ENCODE measurements around the gene AK5. TPM values are rescaled to one million over a fixed set of nuclear protein-coding genes. Genes with fewer than 3 reads are reported as not detected.

The AK5 gene
- total and polyA plus RNA-seq, 2 of the 13 experiments (the other 11 are each of a cell fraction or from before 2014, with no cell fraction given): not detected

GRCh38 chr1:77514921-77515776 is 233.3 kb downstream of the AK5 start:
- no peak overlapping the region for H3K27ac ChIP-seq (ENCODE audit: extremely low read length, insufficient read depth, low read length)
- H3K36me3 ChIP-seq (replicated peaks in 1 of 2; ENCODE audit: control insufficient read depth in 1 of 2, insufficient read depth in 2 of 2, low read length in 2 of 2): no peaks in the 10 kb centered on the region
- H3K79me2 ChIP-seq (ENCODE audit: insufficient read depth, low read length): no peaks in the 10 kb centered on the region
- ChIA-PET POLR2A (no interaction called here), CTCF (ENCODE audit: low intra/inter-chr PET ratio, low total read pairs) (no interaction called here)
- peak; percentile 99 for ATAC-seq
- 20% methylated on average over 8 of the region's 10 CpGs for WGBS (ENCODE audit: low lambda C conversion rate)
- H3K27me3 ChIP-seq (ENCODE audit: control insufficient read depth in 1 of 2, insufficient read depth in 2 of 2, low read length in 2 of 2): peaks cover 0 to 12% of the 10 kb centered on the region in 2 experiments; a peak in 1 of 5 replicates
- intact Hi-C loops (cut with micrococcal nuclease; ENCODE audit: unreplicated experiment) (no loop called here), in situ Hi-C loops (cut with HindIII; ENCODE audit: extremely low pct_ligation_motif_present, low pct_unique_long_range_greater_than_20kb) (no loop called here)
- no peak overlapping the region for H2AFZ ChIP-seq (ENCODE audit: low read length)
- no peak overlapping the region for H3K4me3 ChIP-seq (replicated peaks in 1 of 3; ENCODE audit: insufficient read depth in 1 of 3, low read depth in 2 of 3, low read length in 3 of 3)
- FAIRE-seq: no peak
- H3K9ac ChIP-seq (ENCODE audit: insufficient read depth, low read depth, low read length): no peak overlapping the region
- no peaks in the 10 kb centered on the region for H3K4me1 ChIP-seq (ENCODE audit: insufficient read depth, low read length)
- BruUV-seq (replicated peaks): no TSS peak
- no peak overlapping the region for H3K4me2 ChIP-seq (ENCODE audit: low read depth, low read length)
- H4K20me1 ChIP-seq (ENCODE audit: insufficient read depth, low read length): no peaks in the 10 kb centered on the region
- no peaks in the 10 kb centered on the region for H3K9me3 ChIP-seq (ENCODE audit: low read length)
- DNase-seq (ENCODE audit: low spot score): peak; percentile 31
- TF ChIP-seq NFATC3 (CRISPR knock-in tag; IDR thresholded peaks at IDR 0.05) (no peak), ZFX (CRISPR knock-in tag; IDR thresholded peaks at IDR 0.05; ENCODE audit: low read depth) (no peak), ZNF263 (CRISPR knock-in tag; IDR thresholded peaks at IDR 0.05) (peak; percentile 68), ZMYM2 (CRISPR knock-in tag; IDR thresholded peaks at IDR 0.05) (no peak), STAG1 (CRISPR knock-in tag; IDR thresholded peaks at IDR 0.05) (peak; percentile 45; the same call in 1 of the 2 replicates), ZNF615 (CRISPR knock-in tag; IDR thresholded peaks at IDR 0.05; ENCODE audit: borderline replicate concordance) (no peak), CENPT (CRISPR knock-in tag; IDR thresholded peaks at IDR 0.05; ENCODE audit: low read depth) (no peak), ZNF841 (CRISPR knock-in tag; IDR thresholded peaks at IDR 0.05; ENCODE audit: borderline replicate concordance) (no peak), ZNF660 (CRISPR knock-in tag; IDR thresholded peaks at IDR 0.05; ENCODE audit: borderline replicate concordance, low read depth) (no peak), ZNF644 (CRISPR knock-in tag; IDR thresholded peaks at IDR 0.05; ENCODE audit: low read depth) (no peak), ZMYM3 (CRISPR knock-in tag; IDR thresholded peaks at IDR 0.05) (no peak), SPEN (CRISPR knock-in tag; IDR thresholded peaks at IDR 0.05; ENCODE audit: low read depth) (no peak), CERS6 (CRISPR knock-in tag; IDR thresholded peaks at IDR 0.05) (no peak), ATM (IDR thresholded peaks at IDR 0.05; ENCODE audit: borderline replicate concordance) (no peak), ZSCAN20 (CRISPR knock-in tag; IDR thresholded peaks at IDR 0.05; ENCODE audit: borderline replicate concordance) (no peak), SP1 (IDR thresholded peaks at IDR 0.05) (no peak), SP1 (CRISPR knock-in tag; IDR thresholded peaks at IDR 0.05) (no peak), SNAPC2 (CRISPR knock-in tag; IDR thresholded peaks at IDR 0.05) (no peak)
- TF ChIP-seq, protein P1, sequence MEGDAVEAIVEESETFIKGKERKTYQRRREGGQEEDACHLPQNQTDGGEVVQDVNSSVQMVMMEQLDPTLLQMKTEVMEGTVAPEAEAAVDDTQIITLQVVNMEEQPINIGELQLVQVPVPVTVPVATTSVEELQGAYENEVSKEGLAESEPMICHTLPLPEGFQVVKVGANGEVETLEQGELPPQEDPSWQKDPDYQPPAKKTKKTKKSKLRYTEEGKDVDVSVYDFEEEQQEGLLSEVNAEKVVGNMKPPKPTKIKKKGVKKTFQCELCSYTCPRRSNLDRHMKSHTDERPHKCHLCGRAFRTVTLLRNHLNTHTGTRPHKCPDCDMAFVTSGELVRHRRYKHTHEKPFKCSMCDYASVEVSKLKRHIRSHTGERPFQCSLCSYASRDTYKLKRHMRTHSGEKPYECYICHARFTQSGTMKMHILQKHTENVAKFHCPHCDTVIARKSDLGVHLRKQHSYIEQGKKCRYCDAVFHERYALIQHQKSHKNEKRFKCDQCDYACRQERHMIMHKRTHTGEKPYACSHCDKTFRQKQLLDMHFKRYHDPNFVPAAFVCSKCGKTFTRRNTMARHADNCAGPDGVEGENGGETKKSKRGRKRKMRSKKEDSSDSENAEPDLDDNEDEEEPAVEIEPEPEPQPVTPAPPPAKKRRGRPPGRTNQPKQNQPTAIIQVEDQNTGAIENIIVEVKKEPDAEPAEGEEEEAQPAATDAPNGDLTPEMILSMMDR (CRISPR knock-in tag; IDR thresholded peaks at IDR 0.05): peak; percentile 29
- TF ChIP-seq, protein P2, sequence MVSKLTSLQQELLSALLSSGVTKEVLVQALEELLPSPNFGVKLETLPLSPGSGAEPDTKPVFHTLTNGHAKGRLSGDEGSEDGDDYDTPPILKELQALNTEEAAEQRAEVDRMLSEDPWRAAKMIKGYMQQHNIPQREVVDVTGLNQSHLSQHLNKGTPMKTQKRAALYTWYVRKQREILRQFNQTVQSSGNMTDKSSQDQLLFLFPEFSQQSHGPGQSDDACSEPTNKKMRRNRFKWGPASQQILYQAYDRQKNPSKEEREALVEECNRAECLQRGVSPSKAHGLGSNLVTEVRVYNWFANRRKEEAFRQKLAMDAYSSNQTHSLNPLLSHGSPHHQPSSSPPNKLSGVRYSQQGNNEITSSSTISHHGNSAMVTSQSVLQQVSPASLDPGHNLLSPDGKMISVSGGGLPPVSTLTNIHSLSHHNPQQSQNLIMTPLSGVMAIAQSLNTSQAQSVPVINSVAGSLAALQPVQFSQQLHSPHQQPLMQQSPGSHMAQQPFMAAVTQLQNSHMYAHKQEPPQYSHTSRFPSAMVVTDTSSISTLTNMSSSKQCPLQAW (CRISPR knock-in tag; IDR thresholded peaks at IDR 0.05): no peak
